Rectal smooth muscle tissue (tissue), 1 donor: ENCODE results near the gene TMEM120B.

ENCODE experiments used
- H3K27ac ChIP-seq: one replicate; pipeline ENCODE4 v1.7.0; 2013; ENCODE audit warnings: low read depth, low read length, inconsistent platforms
- H3K27me3 ChIP-seq: one replicate; pipeline ENCODE4 v1.7.0; 2013; ENCODE audit warnings: low read length; ENCODE audit not compliant: control insufficient read depth, insufficient read depth
- H3K36me3 ChIP-seq: one replicate; pipeline ENCODE4 v1.7.0; 2013; ENCODE audit warnings: low read length; ENCODE audit not compliant: control insufficient read depth, insufficient read depth
- H3K4me1 ChIP-seq: one replicate; pipeline ENCODE4 v1.7.0; 2013; ENCODE audit warnings: low read length; ENCODE audit not compliant: control insufficient read depth, insufficient read depth
- H3K4me3 ChIP-seq: one replicate; pipeline ENCODE4 v1.7.0; 2013; ENCODE audit warnings: low read length
- H3K9ac ChIP-seq: one replicate; pipeline ENCODE4 v1.7.0; 2013; ENCODE audit warnings: low read length

Gene TMEM120B

GRCh38 chr12:121807642-121808347, 95.2 kb downstream of the TMEM120B start:
- H3K27me3 ChIP-seq, result no peaks in the 10 kb centered on the region
- H3K27ac ChIP-seq, result no peak overlapping the region
- no peak overlapping the region for H3K4me3 ChIP-seq
- H3K4me1 ChIP-seq, result peaks cover 27% of the 10 kb centered on the region
- peaks cover 20% of the 10 kb centered on the region for H3K36me3 ChIP-seq
- no peak overlapping the region for H3K9ac ChIP-seq

DNA sequence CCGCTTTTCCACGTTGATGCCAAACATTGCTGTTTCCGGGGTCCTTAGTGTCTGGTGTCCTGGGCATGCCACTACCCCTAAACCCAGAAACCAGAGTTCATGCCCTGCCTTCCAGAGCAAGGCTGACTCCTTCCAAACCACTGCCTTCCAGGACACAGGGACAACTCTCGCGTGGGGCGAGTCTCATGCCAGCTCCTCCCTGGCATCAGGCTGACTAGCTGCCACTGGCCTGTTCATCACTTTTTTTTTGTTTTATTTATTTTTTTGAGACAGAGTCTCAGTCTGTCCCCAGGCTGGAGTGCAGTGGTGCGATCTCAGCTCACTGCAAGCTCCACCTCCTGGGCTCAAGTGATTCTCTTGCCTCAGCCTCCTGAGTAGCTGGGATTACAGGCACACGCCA, 96.1 kb downstream of the TMEM120B start:
- no peak overlapping the region for H3K4me3 ChIP-seq
- peaks cover 24% of the 10 kb centered on the region for H3K36me3 ChIP-seq
- no peak overlapping the region for H3K27ac ChIP-seq
- H3K4me1 ChIP-seq, result peaks cover 32% of the 10 kb centered on the region
- H3K27me3 ChIP-seq, result no peaks in the 10 kb centered on the region
- H3K9ac ChIP-seq, result no peak overlapping the region

GRCh38 chr12:121809712-121810116, 97.2 kb downstream of the TMEM120B start:
- Histone ChIP-seq H3K9ac (no peak overlapping the region), H3K4me3 (no peak overlapping the region), H3K36me3 (peaks cover 29% of the 10 kb centered on the region), H3K4me1 (peaks cover 32% of the 10 kb centered on the region), H3K27ac (no peak overlapping the region), H3K27me3 (no peaks in the 10 kb centered on the region)

- peaks cover 32% of the 10 kb centered on the region for H3K4me1 ChIP-seq
- no peak overlapping the region for H3K4me3 ChIP-seq
- H3K27me3 ChIP-seq, result no peaks in the 10 kb centered on the region
- H3K27ac ChIP-seq, result no peak overlapping the region
- H3K36me3 ChIP-seq, result peaks cover 33% of the 10 kb centered on the region
- H3K9ac ChIP-seq, result no peak overlapping the region
Measured at GRCh38 chr12:121810234-121810817, 97.8 kb downstream of the TMEM120B start.

DNA sequence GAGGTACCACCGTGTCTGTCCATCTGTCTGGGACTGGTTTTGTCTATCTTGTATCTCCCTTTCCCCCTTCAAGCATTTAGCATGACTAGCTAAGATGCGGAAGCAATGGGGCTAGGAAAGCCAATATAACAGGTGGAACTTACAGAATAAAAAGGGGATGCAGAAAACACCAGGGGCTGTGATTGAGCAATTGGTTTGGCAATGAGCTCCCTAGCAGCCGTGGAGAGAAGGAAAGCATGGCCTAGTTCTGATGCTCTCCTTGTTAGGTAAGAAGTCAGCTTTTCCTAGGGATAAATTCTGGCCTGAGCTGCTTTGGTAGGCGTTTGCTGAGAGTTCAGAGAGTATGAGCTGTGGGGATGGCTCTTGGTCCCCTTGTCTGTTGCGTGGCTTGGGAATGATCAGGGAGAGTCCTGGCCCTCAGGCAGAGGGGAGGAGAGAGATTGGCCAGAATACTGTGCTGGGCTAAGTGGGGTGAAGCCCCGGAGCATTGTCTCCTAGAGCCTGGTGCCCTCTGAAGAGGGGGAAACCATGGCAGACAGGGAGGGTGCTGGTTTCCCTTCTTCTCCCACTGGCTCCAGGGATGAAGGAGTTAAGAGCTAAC, 98.4 kb downstream of the TMEM120B start:
- H3K27ac ChIP-seq, result no peak overlapping the region
- peaks cover 30% of the 10 kb centered on the region for H3K4me1 ChIP-seq
- H3K4me3 ChIP-seq, result peak overlapping the region; percentile 89
- H3K9ac ChIP-seq, result no peak overlapping the region
- peaks cover 33% of the 10 kb centered on the region for H3K36me3 ChIP-seq
- no peaks in the 10 kb centered on the region for H3K27me3 ChIP-seq

DNA sequence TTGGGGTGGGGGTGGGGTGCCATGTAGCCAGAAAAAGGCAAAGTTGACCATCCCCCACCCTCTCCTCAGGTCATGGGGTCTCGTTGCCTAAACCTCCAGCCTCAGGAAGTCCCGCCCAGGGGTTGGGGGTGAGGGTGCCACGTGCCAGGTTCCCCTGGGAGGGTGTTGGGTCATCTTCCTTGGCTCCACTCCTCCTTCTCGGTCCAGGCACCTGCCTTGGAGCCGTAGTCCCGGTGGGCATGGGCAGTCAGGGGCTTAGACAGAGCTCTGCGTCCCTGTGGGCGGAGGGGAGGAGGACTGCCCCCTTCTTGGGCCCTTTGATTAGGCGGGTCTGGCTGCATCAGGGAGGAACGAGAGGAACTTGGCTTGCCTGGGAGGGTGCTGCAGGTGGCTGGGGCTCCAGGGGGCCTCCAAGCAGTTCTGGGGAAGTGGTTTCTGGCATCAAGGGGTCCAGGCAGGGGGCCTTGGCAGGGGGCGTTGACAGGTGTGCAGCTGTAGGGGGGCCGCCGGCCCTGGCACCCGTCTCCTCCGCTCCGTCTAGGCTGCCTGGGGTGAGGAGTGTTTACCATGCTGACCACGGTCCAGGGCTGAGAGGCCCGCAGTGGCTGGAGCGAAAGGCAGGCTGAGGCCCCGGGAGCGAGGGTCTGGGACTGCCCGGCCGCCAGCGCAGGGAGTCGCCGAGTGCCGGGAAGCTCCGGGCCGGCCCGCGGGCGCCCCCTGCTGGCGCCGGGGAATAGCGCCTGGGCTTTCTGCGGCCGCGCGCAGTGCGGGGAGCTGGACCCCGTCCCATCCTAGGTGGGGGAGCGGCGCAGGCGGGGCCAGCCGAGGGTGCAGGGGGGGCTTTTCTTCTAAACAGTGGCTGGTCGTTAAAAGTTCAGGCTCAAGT, 99.1 kb downstream of the TMEM120B start:
- no peak overlapping the region for H3K9ac ChIP-seq
- peaks cover 33% of the 10 kb centered on the region for H3K36me3 ChIP-seq
- no peaks in the 10 kb centered on the region for H3K27me3 ChIP-seq
- peak overlapping the region; percentile 73 for H3K27ac ChIP-seq
- peaks cover 24% of the 10 kb centered on the region for H3K4me1 ChIP-seq
- H3K4me3 ChIP-seq, result peak overlapping the region; percentile 89

DNA sequence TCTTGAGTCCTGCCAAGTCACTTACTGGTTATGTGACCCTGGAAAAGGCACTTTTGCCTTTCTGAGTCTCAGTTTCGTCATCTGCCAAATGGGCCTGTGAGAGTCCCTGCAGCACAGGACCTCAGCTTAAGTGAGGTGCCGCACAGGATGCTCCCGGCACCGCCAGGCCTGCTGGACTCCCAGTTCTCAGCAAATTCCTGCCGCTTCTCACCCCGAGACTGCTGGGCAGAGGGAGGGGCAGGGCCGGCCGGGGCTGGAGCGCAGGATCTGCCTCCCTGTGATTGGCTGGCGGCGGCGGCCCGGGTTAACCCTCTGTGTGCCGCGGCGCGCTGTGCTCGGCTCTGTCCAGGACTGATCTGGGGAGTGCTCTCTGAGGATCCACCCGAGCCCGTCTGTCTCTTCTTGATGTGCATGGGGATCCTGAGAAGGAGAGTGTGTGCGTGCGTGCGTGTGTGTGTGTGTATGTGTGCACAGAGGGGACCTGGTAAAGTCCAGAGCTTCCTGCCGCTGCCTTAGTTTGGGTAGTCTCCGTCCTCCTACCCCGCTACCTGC, 99.8 kb downstream of the TMEM120B start:
- Histone ChIP-seq H3K9ac (no peak overlapping the region), H3K27me3 (no peaks in the 10 kb centered on the region), H3K27ac (peak overlapping the region; percentile 16), H3K4me1 (peaks cover 20% of the 10 kb centered on the region), H3K4me3 (peak overlapping the region; percentile 89), H3K36me3 (peaks cover 34% of the 10 kb centered on the region)

DNA sequence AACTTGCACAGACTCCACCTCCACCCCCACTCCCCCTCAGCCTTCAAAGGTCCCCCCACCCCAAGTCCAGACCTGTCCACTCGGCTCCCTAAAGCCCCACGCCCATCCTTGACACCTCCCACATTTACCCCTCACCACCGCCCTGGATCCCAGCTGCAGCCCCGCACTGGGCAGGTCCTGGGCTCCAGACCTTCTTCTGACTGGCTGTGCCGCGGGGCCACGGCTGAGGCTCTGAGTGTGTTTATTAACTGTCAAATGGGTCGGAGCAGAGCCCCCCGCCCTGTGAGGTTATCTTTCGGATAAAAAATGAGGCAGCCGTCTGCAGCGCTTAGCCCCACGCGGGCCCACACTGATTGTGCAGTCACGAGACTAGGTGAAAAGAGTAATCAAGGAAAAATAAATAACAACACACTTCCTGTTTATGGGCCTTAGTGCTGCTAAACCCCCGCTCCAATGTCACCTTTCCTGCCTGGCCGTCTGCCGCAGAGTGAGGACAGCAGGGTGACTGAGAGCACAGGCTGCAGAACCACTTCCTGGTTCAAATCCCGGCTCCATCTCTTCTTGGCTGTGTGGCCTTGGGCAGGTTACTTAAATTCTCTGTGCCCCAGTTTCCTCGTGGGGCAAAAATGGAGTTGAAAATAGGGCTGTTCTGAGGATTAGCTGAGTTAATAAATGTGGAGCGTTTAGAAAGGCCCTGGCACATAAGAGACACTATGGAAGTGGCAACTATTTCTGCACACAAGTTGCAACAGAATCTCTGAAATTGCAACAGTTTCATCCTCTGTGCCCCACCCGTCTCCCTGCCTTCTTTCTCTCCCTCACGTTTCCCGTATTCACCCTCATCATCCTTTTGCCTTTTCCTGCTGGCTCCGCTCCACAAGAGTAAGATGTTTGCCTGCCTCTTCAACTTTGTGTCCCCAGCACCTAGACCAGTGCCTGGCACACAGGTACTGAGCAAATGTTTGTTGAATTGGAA, 100.7 kb downstream of the TMEM120B start:
- Histone ChIP-seq H3K9ac (no peak overlapping the region), H3K4me1 (peaks cover 20% of the 10 kb centered on the region), H3K36me3 (peaks cover 40% of the 10 kb centered on the region)

GRCh38 chr12:121813951-121814350, 101.4 kb downstream of the TMEM120B start:
- Histone ChIP-seq H3K4me1 (peaks cover 20% of the 10 kb centered on the region), H3K9ac (no peak overlapping the region), H3K4me3 (no peak overlapping the region), H3K27ac (no peak overlapping the region), H3K36me3 (peaks cover 35% of the 10 kb centered on the region), H3K27me3 (no peaks in the 10 kb centered on the region)

More for the DNA sequence above, 100.7 kb downstream of the TMEM120B start:
- no peak overlapping the region for H3K27ac ChIP-seq
- H3K27me3 ChIP-seq, result no peaks in the 10 kb centered on the region
- H3K4me3 ChIP-seq, result peak overlapping the region; percentile 89

- H3K36me3 ChIP-seq, result peaks cover 35% of the 10 kb centered on the region
- H3K27me3 ChIP-seq, result no peaks in the 10 kb centered on the region
- H3K27ac ChIP-seq, result no peak overlapping the region
- H3K4me1 ChIP-seq, result peaks cover 20% of the 10 kb centered on the region
- no peak overlapping the region for H3K9ac ChIP-seq
- no peak overlapping the region for H3K4me3 ChIP-seq
Measured at GRCh38 chr12:121814429-121815119, 102.0 kb downstream of the TMEM120B start.

- no peak overlapping the region for H3K9ac ChIP-seq
- no peak overlapping the region for H3K27ac ChIP-seq
- no peak overlapping the region for H3K4me3 ChIP-seq
- no peaks in the 10 kb centered on the region for H3K27me3 ChIP-seq
- H3K36me3 ChIP-seq, result peaks cover 38% of the 10 kb centered on the region
- H3K4me1 ChIP-seq, result peaks cover 20% of the 10 kb centered on the region
Measured at GRCh38 chr12:121815263-121815662, 102.7 kb downstream of the TMEM120B start.
